WTC11 (cell line): Measurements from ENCODE around the gene ADAMTS9. TPM values are rescaled to one million over a fixed set of nuclear protein-coding genes. Genes with fewer than 3 reads are reported as not detected.

ENCODE experiments used
- ATAC-seq: fragments of 200-7000 bp; cut with Tn5 transposase; 2 replicates; pipeline ENCODE4 v1.10.0; 2021; ENCODE audit warnings: mild to moderate bottlenecking, moderate library complexity
- CTCF ChIA-PET: fragments of 300-600 bp; sonication (Branson Sonifier 250); formaldehyde crosslinking; loops from one replicate; lab custom pipeline; 2021; ENCODE audit warnings: antibody characterized with exemption; lab: Charles Lee
- POLR2A ChIA-PET: fragments of 350-600 bp; sonication (Branson Sonifier 250); formaldehyde crosslinking; loops from one replicate; lab custom pipeline; 2021; ENCODE audit warnings: antibody characterized with exemption; lab: Charles Lee
- DNase-seq: peaks from one replicate; pipeline ENCODE4 v3.0.0; 2021; ENCODE audit warnings: low spot score
- H3K27ac Mint-ChIP-seq: 2 replicates; pipeline ENCODE4 v1.8.0; 2021; ENCODE audit warnings: mixed read lengths
- H3K27me3 Mint-ChIP-seq: 2 replicates; pipeline ENCODE4 v1.8.0; 2021; ENCODE audit warnings: low read depth, mild to moderate bottlenecking, moderate library complexity, mixed read lengths
- H3K36me3 Mint-ChIP-seq: 2 replicates; pipeline ENCODE4 v1.8.0; 2021; ENCODE audit warnings: mixed read lengths
- H3K4me1 Mint-ChIP-seq: 2 replicates; pipeline ENCODE4 v1.8.0; 2022; ENCODE audit warnings: mixed read lengths
- H3K4me3 Mint-ChIP-seq: 2 replicates; pipeline ENCODE4 v1.8.0; 2021; ENCODE audit warnings: mild to moderate bottlenecking, moderate library complexity, mixed read lengths
- H3K9me3 Mint-ChIP-seq: 2 replicates; pipeline ENCODE4 v1.8.0; 2021; ENCODE audit warnings: mixed read lengths
- AR ChIP-seq: fragments of 250-450 bp; sonication (Bioruptor Pico); IDR thresholded peaks from 2 replicates; pipeline ENCODE4 v1.9.0; 2021; ENCODE audit warnings: mild to moderate bottlenecking
- ATF2 ChIP-seq: sonication (generic); formaldehyde crosslinking; IDR thresholded peaks from 2 replicates; pipeline ENCODE4 v1.8.1; 2022; ENCODE audit warnings: low read depth, missing genetic modification reagents, borderline replicate concordance
- ATF3 ChIP-seq: sonication (generic); formaldehyde crosslinking; conservative IDR thresholded peaks from 2 replicates; pipeline ENCODE4 v1.8.1; 2022; ENCODE audit warnings: mild to moderate bottlenecking, missing genetic modification reagents
- CREM ChIP-seq: sonication (generic); formaldehyde crosslinking; IDR thresholded peaks from 2 replicates; pipeline ENCODE4 v1.8.1; 2022; ENCODE audit warnings: mild to moderate bottlenecking, missing genetic modification reagents, moderate library complexity
- FOXP4 ChIP-seq: sonication (generic); formaldehyde crosslinking; IDR thresholded peaks from 2 replicates; pipeline ENCODE4 v1.8.0; 2022; ENCODE audit warnings: mild to moderate bottlenecking, missing genetic modification reagents
- HMGA2 ChIP-seq: fragments of 250-450 bp; sonication (Bioruptor Pico); IDR thresholded peaks from 2 replicates; pipeline ENCODE4 v1.4.0; 2021; ENCODE audit warnings: mild to moderate bottlenecking, moderate library complexity
- IRF2 ChIP-seq: sonication (generic); formaldehyde crosslinking; IDR thresholded peaks from 2 replicates; pipeline ENCODE4 v1.8.0; 2022; ENCODE audit warnings: low read depth, missing genetic modification reagents, borderline replicate concordance
- NR1H2 ChIP-seq: sonication (generic); formaldehyde crosslinking; IDR thresholded peaks from 2 replicates; pipeline ENCODE4 v1.9.0; 2021; ENCODE audit warnings: mild to moderate bottlenecking, moderate library complexity, missing genetic modification reagents
- NR2C2 ChIP-seq: sonication (generic); formaldehyde crosslinking; IDR thresholded peaks from 2 replicates; pipeline ENCODE4 v1.8.0; 2022; ENCODE audit warnings: mild to moderate bottlenecking, missing genetic modification reagents
- PRDM15 ChIP-seq: sonication (generic); formaldehyde crosslinking; IDR thresholded peaks from 2 replicates; pipeline ENCODE4 v1.8.0; 2022; ENCODE audit warnings: missing genetic modification reagents
- SMAD3 ChIP-seq: sonication (generic); formaldehyde crosslinking; IDR thresholded peaks from 2 replicates; pipeline ENCODE4 v1.8.0; 2022; ENCODE audit warnings: missing genetic modification reagents, mild to moderate bottlenecking, borderline replicate concordance
- SOX15 ChIP-seq: fragments of 250-450 bp; sonication (Bioruptor Pico); IDR thresholded peaks from 2 replicates; pipeline ENCODE4 v1.9.0; 2021; ENCODE audit warnings: mild to moderate bottlenecking
- STAT6 ChIP-seq: sonication (generic); formaldehyde crosslinking; conservative IDR thresholded peaks from 2 replicates; pipeline ENCODE4 v1.8.1; 2023; ENCODE audit warnings: mild to moderate bottlenecking, low read depth, missing genetic modification reagents, moderate library complexity
- TP53 ChIP-seq: sonication (generic); formaldehyde crosslinking; IDR thresholded peaks from 2 replicates; pipeline ENCODE4 v1.8.1; 2023; ENCODE audit warnings: mild to moderate bottlenecking, missing genetic modification reagents
- USF1 ChIP-seq: sonication (generic); formaldehyde crosslinking; IDR thresholded peaks from 2 replicates; pipeline ENCODE4 v1.8.0; 2022; ENCODE audit warnings: mild to moderate bottlenecking, missing genetic modification reagents
- ZMAT4 ChIP-seq: fragments of 250-450 bp; sonication (Bioruptor Pico); IDR thresholded peaks from 2 replicates; pipeline ENCODE4 v1.9.0; 2021; ENCODE audit warnings: mild to moderate bottlenecking
- ZNF138 ChIP-seq: sonication (generic); formaldehyde crosslinking; conservative IDR thresholded peaks from 2 replicates; pipeline ENCODE4 v1.8.1; 2022; ENCODE audit warnings: mild to moderate bottlenecking, moderate library complexity, missing genetic modification reagents
- total RNA-seq: library from RNA; stranded (reverse); gene quantifications from 3 replicates; pipeline ENCODE4 v1.2.3, GENCODE V29; 2021

ADAMTS9 gene
- total RNA-seq, 1 experiment from 2014 or later, result 3.1 TPM

- H3K4me3 Mint-ChIP-seq, result no peak overlapping the region
- peaks cover 5% of the 10 kb centered on the region; the same call in 1 of the 2 replicates for H3K9me3 Mint-ChIP-seq
- DNase-seq (no peak), ATAC-seq (peak; percentile 24; the same call in 1 of the 2 replicates)
- CTCF ChIA-PET, result interaction anchor here (0.9 kb wide), 1 partner anchor 29 kb away, joined by 4 read pairs; no protein-coding TSS in a partner anchor
- H3K36me3 Mint-ChIP-seq, result no peaks in the 10 kb centered on the region
- POLR2A ChIA-PET, result no interaction called here
- TF ChIP-seq ATF2 (no peak), FOXP4 (CRISPR knock-in tag) (no peak), TP53 (CRISPR knock-in tag) (no peak), HMGA2 (CRISPR knock-in tag) (no peak), NR2C2 (CRISPR knock-in tag) (no peak), SOX15 (CRISPR knock-in tag) (no peak), ZMAT4 (CRISPR knock-in tag) (no peak), IRF2 (no peak), STAT6 (CRISPR knock-in tag) (no peak), USF1 (no peak), SMAD3 (CRISPR knock-in tag) (no peak), ZNF138 (no peak), ATF3 (CRISPR knock-in tag) (no peak), AR (CRISPR knock-in tag) (no peak), CREM (CRISPR knock-in tag) (no peak), NR1H2 (CRISPR knock-in tag) (no peak), PRDM15 (CRISPR knock-in tag) (no peak)
- no peak overlapping the region for H3K27ac Mint-ChIP-seq
- peaks cover 4% of the 10 kb centered on the region; the same call in 1 of the 2 replicates for H3K27me3 Mint-ChIP-seq
- H3K4me1 Mint-ChIP-seq, result peaks cover 18% of the 10 kb centered on the region
Measured at GRCh38 chr3:64501298-64501906, 186.4 kb downstream of the ADAMTS9 start.
